ENCODE data around the gene S1PR3. TPM values are rescaled to one million over a fixed set of nuclear protein-coding genes. Genes with fewer than 3 reads are reported as not detected.

The S1PR3 gene
- total and polyA plus RNA-seq, 9 of the 15 experiments (the other 6 are each of a cell fraction or from before 2014, with no cell fraction given): 0.03 to 2.0 (median 0.29) TPM

DNA sequence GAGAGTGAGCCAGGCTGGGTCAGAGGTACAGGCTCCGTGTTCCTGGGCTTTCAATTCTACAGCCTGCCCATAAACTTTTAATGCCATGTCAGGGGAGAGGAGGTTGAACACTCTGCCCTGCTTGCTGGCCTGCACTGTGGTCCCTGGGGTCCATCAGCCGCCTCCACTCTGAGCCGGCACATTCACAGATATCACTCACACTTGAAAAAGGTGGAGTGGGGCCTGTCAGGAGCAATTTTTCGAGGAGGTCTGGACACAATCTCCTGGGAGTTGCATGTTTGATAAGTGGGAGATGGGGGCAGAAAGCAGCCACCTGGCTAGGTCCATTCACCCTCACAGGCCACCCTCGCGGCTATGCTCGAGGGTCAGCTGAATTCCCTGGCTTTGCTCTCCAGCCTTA, 22.9 kb downstream of the S1PR3 start:
- no peaks in the 10 kb centered on the region for H3K9me3 ChIP-seq (replicated peaks; ENCODE audit: control insufficient read depth, insufficient read depth, low read depth, low read length)
- in situ Hi-C loops (cut with MboI) (loop anchor here (25.0 kb wide), 1 partner anchor 1052 kb away; the partner anchor contains the start of gene CDK20), intact Hi-C loops (cut with micrococcal nuclease) (no loop called here)
- H3K4me3 ChIP-seq: no peak overlapping the region
- no peaks in the 10 kb centered on the region for H3K79me2 ChIP-seq (ENCODE audit: control insufficient read depth, insufficient read depth, low read length)
- H3K4me1 ChIP-seq (replicated peaks in 1 of 2; ENCODE audit: control insufficient read depth in 2 of 2, insufficient read depth in 2 of 2, low read length in 2 of 2): no peaks in the 10 kb centered on the region
- FAIRE-seq (no peak), DNase-seq (ENCODE audit: extremely low read depth in 1 of 4, low spot score in 3 of 4) (no peak), ATAC-seq (no peak)
- ChIA-PET POLR2A (no interaction called here), CTCF (ENCODE audit: low intra/inter-chr PET ratio) (no interaction called here)
- H2AFZ ChIP-seq (ENCODE audit: low read depth, low read length): no peak overlapping the region
- BruUV-seq (replicated peaks): no TSS peak
- no peak overlapping the region for H3K9ac ChIP-seq (ENCODE audit: insufficient read depth in 1 of 2, low read depth in 2 of 2, low read length in 2 of 2)
- TF ChIP-seq CHD1 (IDR thresholded peaks at IDR 0.05; ENCODE audit: low read length): no peak
- no peak for TF ChIP-seq ZNF77 (CRISPR knock-in tag; IDR thresholded peaks at IDR 0.05)
- no peak for TF ChIP-seq KDM5B (IDR thresholded peaks at IDR 0.05; ENCODE audit: insufficient replicate concordance, low read depth, low read length)
- no peak for TF ChIP-seq NR3C1 (CRISPR knock-in tag; IDR thresholded peaks at IDR 0.05)
- no peak for TF ChIP-seq CREM (IDR thresholded peaks at IDR 0.05; ENCODE audit: low read depth)
- no peak for TF ChIP-seq ZNF76 (CRISPR knock-in tag; IDR thresholded peaks at IDR 0.05; ENCODE audit: borderline replicate concordance)
- no peak for TF ChIP-seq ZKSCAN1 (IDR thresholded peaks at IDR 0.05; ENCODE audit: low read depth, low read length)
- TF ChIP-seq FOXJ3 (CRISPR knock-in tag; IDR thresholded peaks at IDR 0.05): no peak
- TF ChIP-seq CCAR2 (IDR thresholded peaks at IDR 0.05; ENCODE audit: low read depth, low read length): no peak
- TF ChIP-seq HNRNPUL1 (IDR thresholded peaks at IDR 0.05; ENCODE audit: low read length): no peak
- TF ChIP-seq SLC30A9 (CRISPR knock-in tag; IDR thresholded peaks at IDR 0.05): no peak
- TF ChIP-seq, protein P1, sequence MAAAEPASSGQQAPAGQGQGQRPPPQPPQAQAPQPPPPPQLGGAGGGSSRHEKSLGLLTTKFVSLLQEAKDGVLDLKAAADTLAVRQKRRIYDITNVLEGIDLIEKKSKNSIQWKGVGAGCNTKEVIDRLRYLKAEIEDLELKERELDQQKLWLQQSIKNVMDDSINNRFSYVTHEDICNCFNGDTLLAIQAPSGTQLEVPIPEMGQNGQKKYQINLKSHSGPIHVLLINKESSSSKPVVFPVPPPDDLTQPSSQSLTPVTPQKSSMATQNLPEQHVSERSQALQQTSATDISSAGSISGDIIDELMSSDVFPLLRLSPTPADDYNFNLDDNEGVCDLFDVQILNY (CRISPR knock-in tag; IDR thresholded peaks at IDR 0.05): no peak
- TF ChIP-seq ZNF121 (CRISPR knock-in tag; conservative IDR thresholded peaks at IDR 0.05): no peak
- TF ChIP-seq KAT7 (CRISPR knock-in tag; IDR thresholded peaks at IDR 0.05; ENCODE audit: borderline replicate concordance): no peak
- TF ChIP-seq, protein P2, sequence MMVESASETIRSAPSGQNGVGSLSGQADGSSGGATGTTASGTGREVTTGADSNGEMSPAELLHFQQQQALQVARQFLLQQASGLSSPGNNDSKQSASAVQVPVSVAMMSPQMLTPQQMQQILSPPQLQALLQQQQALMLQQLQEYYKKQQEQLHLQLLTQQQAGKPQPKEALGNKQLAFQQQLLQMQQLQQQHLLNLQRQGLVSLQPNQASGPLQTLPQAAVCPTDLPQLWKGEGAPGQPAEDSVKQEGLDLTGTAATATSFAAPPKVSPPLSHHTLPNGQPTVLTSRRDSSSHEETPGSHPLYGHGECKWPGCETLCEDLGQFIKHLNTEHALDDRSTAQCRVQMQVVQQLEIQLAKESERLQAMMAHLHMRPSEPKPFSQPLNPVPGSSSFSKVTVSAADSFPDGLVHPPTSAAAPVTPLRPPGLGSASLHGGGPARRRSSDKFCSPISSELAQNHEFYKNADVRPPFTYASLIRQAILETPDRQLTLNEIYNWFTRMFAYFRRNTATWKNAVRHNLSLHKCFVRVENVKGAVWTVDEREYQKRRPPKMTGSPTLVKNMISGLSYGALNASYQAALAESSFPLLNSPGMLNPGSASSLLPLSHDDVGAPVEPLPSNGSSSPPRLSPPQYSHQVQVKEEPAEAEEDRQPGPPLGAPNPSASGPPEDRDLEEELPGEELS (CRISPR knock-in tag; IDR thresholded peaks at IDR 0.05; ENCODE audit: borderline replicate concordance): no peak
- no peak for TF ChIP-seq RBM14 (IDR thresholded peaks at IDR 0.05; ENCODE audit: borderline replicate concordance, insufficient read depth, low read depth, low read length)
- no peak for TF ChIP-seq C11orf30 (IDR thresholded peaks at IDR 0.05; ENCODE audit: low read depth)
- no peak for TF ChIP-seq JUND (IDR thresholded peaks at IDR 0.05; ENCODE audit: borderline replicate concordance, low read depth, low read length)
- TF ChIP-seq JUND (tag; IDR thresholded peaks at IDR 0.05; ENCODE audit: borderline replicate concordance, low read depth, low read length): no peak
- no peak for TF ChIP-seq POLR2A (conservative IDR thresholded peaks at IDR 0.05)
- no peak for TF ChIP-seq PTTG1 (tag; IDR thresholded peaks at IDR 0.05; ENCODE audit: low read depth)
- no peak overlapping the region for H3K27ac ChIP-seq (ENCODE audit: extremely low read depth, low read depth, low read length)
- peaks cover 0 to 17% of the 10 kb centered on the region in 2 experiments; a peak in 2 of 5 replicates for H3K27me3 ChIP-seq (ENCODE audit: control insufficient read depth in 2 of 2, insufficient read depth in 2 of 2, low read length in 2 of 2)
- no peaks in the 10 kb centered on the region for H4K20me1 ChIP-seq (replicated peaks; ENCODE audit: control insufficient read depth, insufficient read depth, low read length)
- no peaks in the 10 kb centered on the region for H3K9me1 ChIP-seq (ENCODE audit: control insufficient read depth, insufficient read depth, low read length)
- WGBS (ENCODE audit: insufficient coverage, low coverage, missing lambda C conversion rate): 4% methylated on average over 5 of the region's 7 CpGs
- H3K4me2 ChIP-seq (ENCODE audit: insufficient read depth, low read length): no peak overlapping the region
- H3K36me3 ChIP-seq (ENCODE audit: control insufficient read depth, insufficient read depth, low read length): no peaks in the 10 kb centered on the region
